SH-SY5Y (cell line): ENCODE measurements around the gene PPME1.

Experiments used
- GATA2 ChIP-seq: IDR thresholded peaks from 2 replicates; pipeline ENCODE4 v1.6.1; 2011; ENCODE audit warnings: mild to moderate bottlenecking, low read depth, low read length
- GATA3 ChIP-seq: IDR thresholded peaks from 2 replicates; pipeline ENCODE4 v1.6.1; 2011; ENCODE audit warnings: low read depth, mild to moderate bottlenecking, low read length, moderate library complexity

- TF ChIP-seq GATA3 = no peak
- no peak for TF ChIP-seq GATA2
Measured at GRCh38 chr11:74238243-74238642, 67.2 kb downstream of the PPME1 start.
